AG09309 (cell line): ENCODE results near the gene SCAPER.

Experiments
- DNase-seq: peaks from one replicate; pipeline ENCODE4 v3.0.0-alpha.2; 2010; ENCODE audit warnings: low read depth
- H3K4me3 ChIP-seq: 2 replicates; pipeline ENCODE4 v1.5.1; 2011; ENCODE audit warnings: mild to moderate bottlenecking, low read depth, low read length, moderate library complexity; ENCODE audit not compliant: control insufficient read depth
- TF ChIP-seq, protein P1 (sequence below): IDR thresholded peaks from 2 replicates; pipeline ENCODE4 v1.5.1; 2011; ENCODE audit warnings: mild to moderate bottlenecking, low read depth, low read length, inconsistent platforms; ENCODE audit not compliant: insufficient read depth, control insufficient read depth; ENCODE audit errors: missing control alignments

The SCAPER gene

DNA sequence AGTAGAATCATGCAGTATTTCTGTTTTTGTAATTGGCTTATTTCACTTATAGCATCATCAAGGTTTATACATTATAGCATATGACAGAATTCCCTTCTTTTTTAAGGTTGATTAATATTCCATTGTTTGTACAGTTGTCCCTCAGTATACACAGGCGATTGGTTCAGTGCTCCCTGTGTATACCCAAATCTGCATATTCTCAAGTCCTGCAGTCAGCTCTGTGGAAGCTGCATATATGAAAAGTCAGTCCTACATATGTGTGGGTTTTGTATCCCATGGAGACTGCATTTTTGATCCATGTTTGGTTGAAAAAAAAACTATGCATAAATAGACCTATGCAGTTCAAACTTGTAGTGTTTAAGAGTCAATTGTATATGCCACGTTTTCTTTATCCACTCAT, 440.9 kb downstream of the SCAPER start:
- DNase-seq, result no peak
- TF ChIP-seq, protein P1, sequence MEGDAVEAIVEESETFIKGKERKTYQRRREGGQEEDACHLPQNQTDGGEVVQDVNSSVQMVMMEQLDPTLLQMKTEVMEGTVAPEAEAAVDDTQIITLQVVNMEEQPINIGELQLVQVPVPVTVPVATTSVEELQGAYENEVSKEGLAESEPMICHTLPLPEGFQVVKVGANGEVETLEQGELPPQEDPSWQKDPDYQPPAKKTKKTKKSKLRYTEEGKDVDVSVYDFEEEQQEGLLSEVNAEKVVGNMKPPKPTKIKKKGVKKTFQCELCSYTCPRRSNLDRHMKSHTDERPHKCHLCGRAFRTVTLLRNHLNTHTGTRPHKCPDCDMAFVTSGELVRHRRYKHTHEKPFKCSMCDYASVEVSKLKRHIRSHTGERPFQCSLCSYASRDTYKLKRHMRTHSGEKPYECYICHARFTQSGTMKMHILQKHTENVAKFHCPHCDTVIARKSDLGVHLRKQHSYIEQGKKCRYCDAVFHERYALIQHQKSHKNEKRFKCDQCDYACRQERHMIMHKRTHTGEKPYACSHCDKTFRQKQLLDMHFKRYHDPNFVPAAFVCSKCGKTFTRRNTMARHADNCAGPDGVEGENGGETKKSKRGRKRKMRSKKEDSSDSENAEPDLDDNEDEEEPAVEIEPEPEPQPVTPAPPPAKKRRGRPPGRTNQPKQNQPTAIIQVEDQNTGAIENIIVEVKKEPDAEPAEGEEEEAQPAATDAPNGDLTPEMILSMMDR, result no peak
- no peak overlapping the region for H3K4me3 ChIP-seq

DNA sequence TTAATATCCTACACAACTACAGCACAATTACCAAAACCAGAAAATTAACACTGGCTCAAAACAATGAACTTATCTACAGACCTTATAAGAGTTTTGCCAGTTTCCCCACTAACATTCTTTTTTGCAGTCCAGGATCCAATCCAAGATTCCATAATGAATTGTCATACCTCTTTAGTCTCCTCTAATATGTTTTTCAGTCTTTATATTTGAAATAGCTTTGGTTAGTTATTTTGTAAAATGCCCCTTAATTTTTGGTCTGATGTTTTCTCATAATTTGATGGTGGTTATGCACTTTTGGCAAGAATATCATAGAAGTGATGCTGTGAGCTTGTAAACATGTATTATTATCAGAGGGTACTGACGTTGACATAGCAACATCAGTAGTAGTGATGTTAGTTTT, 444.3 kb downstream of the SCAPER start:
- TF ChIP-seq, protein P1, result no peak
- no peak overlapping the region for H3K4me3 ChIP-seq
- DNase-seq, result peak; percentile 11

DNA sequence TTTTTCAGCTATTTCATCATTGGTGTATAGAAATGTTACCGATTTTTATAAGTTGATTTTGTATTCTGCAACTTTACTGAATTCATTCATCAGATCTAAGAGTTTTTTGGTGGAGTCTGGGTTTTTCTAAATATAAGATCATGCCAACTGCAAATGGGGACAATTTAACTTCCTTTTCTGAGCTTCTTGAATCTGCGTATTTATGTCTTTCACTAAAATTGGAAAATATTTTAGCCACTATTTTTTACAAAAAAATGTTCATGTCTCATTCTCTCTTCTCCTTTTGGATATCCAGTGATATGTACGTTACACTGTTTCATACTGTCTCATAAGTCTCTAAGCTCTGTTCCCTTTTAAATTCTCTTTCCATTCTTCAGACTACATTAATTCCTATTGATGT, 444.8 kb downstream of the SCAPER start:
- no peak for DNase-seq
- no peak overlapping the region for H3K4me3 ChIP-seq
- TF ChIP-seq, protein P1, result no peak

DNA sequence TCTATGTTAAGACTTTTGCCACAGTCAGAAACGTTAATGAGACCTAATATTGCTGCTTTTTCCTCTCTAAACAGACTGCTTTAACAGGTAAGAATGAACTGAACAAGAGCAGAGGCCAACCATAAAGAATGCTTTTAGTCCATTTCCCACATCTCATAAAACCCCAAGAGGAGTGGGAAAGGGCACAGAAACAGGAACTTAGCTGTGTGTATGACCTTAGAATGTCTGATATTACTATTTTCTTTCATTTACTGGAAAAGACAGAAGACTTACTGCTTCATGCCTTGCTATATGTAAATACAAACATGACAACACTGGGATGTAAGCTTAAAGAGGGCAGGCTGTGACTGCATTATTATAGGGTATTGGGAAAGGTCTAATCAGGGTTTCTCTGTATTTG, 453.6 kb downstream of the SCAPER start:
- TF ChIP-seq, protein P1, result no peak
- DNase-seq, result no peak
- no peak overlapping the region for H3K4me3 ChIP-seq

DNA sequence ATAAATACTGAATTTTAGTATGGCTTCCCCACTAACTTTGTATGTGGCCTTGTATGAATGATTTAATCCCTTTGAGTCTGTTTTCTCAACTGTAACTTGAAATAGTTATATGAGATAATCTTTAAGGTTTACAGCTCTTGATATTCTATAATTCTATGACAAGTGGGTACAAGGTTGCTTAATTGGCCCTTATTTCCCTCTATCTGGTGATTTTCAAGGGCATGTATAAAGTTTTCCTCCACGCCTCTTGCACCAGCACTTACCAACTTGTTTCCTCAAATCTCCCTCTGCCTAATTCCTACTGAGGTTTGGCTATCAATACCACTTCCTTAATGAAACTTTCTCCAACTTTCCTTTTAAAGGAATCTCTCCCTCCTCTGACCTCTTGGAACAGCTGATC, 455.7 kb downstream of the SCAPER start:
- no peak overlapping the region for H3K4me3 ChIP-seq
- DNase-seq, result no peak
- TF ChIP-seq, protein P1, result no peak

DNA sequence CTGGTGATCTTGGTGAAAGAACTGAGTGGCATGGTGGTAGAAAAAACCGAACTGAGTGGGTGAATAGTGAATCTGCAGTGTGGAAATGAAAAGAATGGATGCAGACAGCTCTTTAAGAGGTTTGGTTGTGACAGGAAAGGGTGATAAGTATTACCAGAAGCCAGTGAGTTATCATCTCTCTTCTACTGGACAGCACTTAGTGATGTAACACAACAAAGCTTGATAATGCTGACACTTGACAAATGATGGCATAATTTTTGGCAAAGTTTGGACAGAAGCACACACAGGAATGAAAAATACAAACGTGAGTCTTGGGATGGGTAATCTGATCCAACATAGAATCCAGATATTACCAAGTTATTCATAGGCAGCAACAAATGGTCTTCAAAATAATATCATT, 456.4 kb downstream of the SCAPER start:
- no peak overlapping the region for H3K4me3 ChIP-seq
- TF ChIP-seq, protein P1, result no peak
- no peak for DNase-seq
